ENCODE measurements around the gene SACM1L. TPM values are rescaled to one million over a fixed set of nuclear protein-coding genes. Genes with fewer than 3 reads are reported as not detected.

The SACM1L gene
- total RNA-seq, 1 experiment from 2014 or later: 31.6 TPM

GRCh38 chr3:45790596-45790995 lies 101.4 kb downstream of the SACM1L start:
- no TSS peak for BruUV-seq (replicated peaks)
- ATAC-seq (no peak), DNase-seq (ENCODE audit: low read depth, low spot score) (no peak)
- no peak overlapping the region for H3K27ac ChIP-seq (ENCODE audit: low read length)
- ChIA-PET CTCF (no interaction called here), POLR2A (no interaction called here)
- peaks cover 2% of the 10 kb centered on the region; the same call in 1 of the 2 replicates for H3K4me1 ChIP-seq (ENCODE audit: control insufficient read depth, insufficient read depth, low read length)
- no peak for TF ChIP-seq TCF7L2 (IDR thresholded peaks at IDR 0.05; ENCODE audit: low read depth, low read length)
- no peak for TF ChIP-seq SIN3A (IDR thresholded peaks at IDR 0.05; ENCODE audit: borderline replicate concordance, insufficient read depth, low read depth, low read length)
- no peaks in the 10 kb centered on the region for H3K36me3 ChIP-seq (ENCODE audit: control insufficient read depth, insufficient read depth, low read length)
- H3K4me3 ChIP-seq (ENCODE audit: low read depth in 2 of 2, low read length in 2 of 2): no peak overlapping the region
- intact Hi-C loops (cut with micrococcal nuclease; ENCODE audit: unreplicated experiment) (no loop called here), in situ Hi-C loops (cut with HindIII; ENCODE audit: low pct_unique_long_range_greater_than_20kb, low sequenced_read_pairs) (no loop called here)
- no peaks in the 10 kb centered on the region for H3K9me3 ChIP-seq (ENCODE audit: control insufficient read depth, insufficient read depth, low read depth, low read length)
- peaks cover 12% of the 10 kb centered on the region for H3K27me3 ChIP-seq (ENCODE audit: control insufficient read depth, insufficient read depth, low read length)

GRCh38 chr3:45792036-45792435 lies 102.8 kb downstream of the SACM1L start:
- H3K27me3 ChIP-seq (ENCODE audit: control insufficient read depth, insufficient read depth, low read length): peaks cover 17% of the 10 kb centered on the region
- DNase-seq (ENCODE audit: low read depth, low spot score) (no peak), ATAC-seq (no peak)
- CTCF ChIA-PET: no interaction called here
- no peak overlapping the region for H3K27ac ChIP-seq (ENCODE audit: low read length)
- no peaks in the 10 kb centered on the region for H3K36me3 ChIP-seq (ENCODE audit: control insufficient read depth, insufficient read depth, low read length)
- no peak for TF ChIP-seq CTCF (IDR thresholded peaks at IDR 0.05)
- no peak for TF ChIP-seq REST (IDR thresholded peaks at IDR 0.05; ENCODE audit: insufficient read depth in 1 of 2, low read depth in 2 of 2, low read length in 1 of 2)
- no peak for TF ChIP-seq TCF7L2 (IDR thresholded peaks at IDR 0.05; ENCODE audit: low read depth, low read length)
- no peaks in the 10 kb centered on the region for H3K9me3 ChIP-seq (ENCODE audit: control insufficient read depth, insufficient read depth, low read depth, low read length)
- POLR2A ChIA-PET: no interaction called here
- in situ Hi-C loops (cut with HindIII; ENCODE audit: low pct_unique_long_range_greater_than_20kb, low sequenced_read_pairs): no loop called here
- intact Hi-C loops (cut with micrococcal nuclease; ENCODE audit: unreplicated experiment): no loop called here
- no TSS peak for BruUV-seq (replicated peaks)
- H3K4me3 ChIP-seq (ENCODE audit: low read depth in 2 of 2, low read length in 2 of 2): no peak overlapping the region
- H3K4me1 ChIP-seq (ENCODE audit: control insufficient read depth, insufficient read depth, low read length): peaks cover 7% of the 10 kb centered on the region; the same call in 1 of the 2 replicates

GRCh38 chr3:45792516-45793172 lies 103.4 kb downstream of the SACM1L start:
- Histone ChIP-seq H3K36me3 (ENCODE audit: control insufficient read depth, insufficient read depth, low read length) (no peaks in the 10 kb centered on the region), H3K4me3 (ENCODE audit: low read depth in 2 of 2, low read length in 2 of 2) (no peak overlapping the region), H3K27ac (ENCODE audit: low read length) (no peak overlapping the region), H3K27me3 (ENCODE audit: control insufficient read depth, insufficient read depth, low read length) (peaks cover 20% of the 10 kb centered on the region), H3K9me3 (ENCODE audit: control insufficient read depth, insufficient read depth, low read depth, low read length) (no peaks in the 10 kb centered on the region), H3K4me1 (ENCODE audit: control insufficient read depth, insufficient read depth, low read length) (peaks cover 7% of the 10 kb centered on the region; the same call in 1 of the 2 replicates)
- ChIA-PET CTCF (no interaction called here), POLR2A (no interaction called here)
- no peak for ATAC-seq
- TF ChIP-seq POLR2AphosphoS5 (IDR thresholded peaks at IDR 0.05; ENCODE audit: low read depth, low read length): no peak
- TF ChIP-seq TCF7L2 (IDR thresholded peaks at IDR 0.05; ENCODE audit: low read depth, low read length): no peak
- no peak for TF ChIP-seq SIN3A (IDR thresholded peaks at IDR 0.05; ENCODE audit: borderline replicate concordance, insufficient read depth, low read depth, low read length)
- TF ChIP-seq REST (IDR thresholded peaks at IDR 0.05; ENCODE audit: insufficient read depth in 1 of 2, low read depth in 2 of 2, low read length in 1 of 2): no peak
- no peak for TF ChIP-seq CTCF (IDR thresholded peaks at IDR 0.05)
- intact Hi-C loops (cut with micrococcal nuclease; ENCODE audit: unreplicated experiment): no loop called here
- no TSS peak for BruUV-seq (replicated peaks)
- in situ Hi-C loops (cut with HindIII; ENCODE audit: low pct_unique_long_range_greater_than_20kb, low sequenced_read_pairs): no loop called here
- no peak for DNase-seq (ENCODE audit: low read depth, low spot score)

All from Panc1 (cell line).